ENCODE data around the gene MTERF4. TPM values are rescaled to one million over a fixed set of nuclear protein-coding genes. Genes with fewer than 3 reads are reported as not detected.

The MTERF4 gene
- total and polyA plus RNA-seq, 12 donors = 17.4 to 39.2 (median 32.2) TPM

DNA sequence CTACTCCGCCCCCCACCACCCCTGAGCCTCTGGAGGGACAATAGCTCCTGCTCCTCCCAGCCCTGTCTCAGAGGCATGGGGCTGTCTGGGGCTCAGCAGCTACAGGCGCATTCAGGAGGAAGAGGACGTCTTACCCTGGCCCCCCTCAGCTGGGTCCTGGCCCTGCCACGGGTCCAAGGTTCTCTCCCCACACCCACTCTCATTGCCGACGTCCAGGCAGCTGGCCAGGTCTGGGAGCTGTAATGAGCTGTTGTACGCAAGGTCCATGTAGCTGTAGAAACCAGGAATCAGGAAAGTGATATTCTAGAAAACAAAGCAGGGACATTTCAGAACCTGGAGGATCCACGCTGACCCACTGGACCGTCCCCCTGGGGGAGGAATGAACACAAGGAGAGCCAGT lies 33.6 kb upstream of the MTERF4 start:
- TF ChIP-seq, protein P1, sequence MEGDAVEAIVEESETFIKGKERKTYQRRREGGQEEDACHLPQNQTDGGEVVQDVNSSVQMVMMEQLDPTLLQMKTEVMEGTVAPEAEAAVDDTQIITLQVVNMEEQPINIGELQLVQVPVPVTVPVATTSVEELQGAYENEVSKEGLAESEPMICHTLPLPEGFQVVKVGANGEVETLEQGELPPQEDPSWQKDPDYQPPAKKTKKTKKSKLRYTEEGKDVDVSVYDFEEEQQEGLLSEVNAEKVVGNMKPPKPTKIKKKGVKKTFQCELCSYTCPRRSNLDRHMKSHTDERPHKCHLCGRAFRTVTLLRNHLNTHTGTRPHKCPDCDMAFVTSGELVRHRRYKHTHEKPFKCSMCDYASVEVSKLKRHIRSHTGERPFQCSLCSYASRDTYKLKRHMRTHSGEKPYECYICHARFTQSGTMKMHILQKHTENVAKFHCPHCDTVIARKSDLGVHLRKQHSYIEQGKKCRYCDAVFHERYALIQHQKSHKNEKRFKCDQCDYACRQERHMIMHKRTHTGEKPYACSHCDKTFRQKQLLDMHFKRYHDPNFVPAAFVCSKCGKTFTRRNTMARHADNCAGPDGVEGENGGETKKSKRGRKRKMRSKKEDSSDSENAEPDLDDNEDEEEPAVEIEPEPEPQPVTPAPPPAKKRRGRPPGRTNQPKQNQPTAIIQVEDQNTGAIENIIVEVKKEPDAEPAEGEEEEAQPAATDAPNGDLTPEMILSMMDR (IDR thresholded peaks at IDR 0.05) = no peak
- TF ChIP-seq POLR2A (IDR thresholded peaks at IDR 0.05) = no peak
- no peak overlapping the region for H3K27ac ChIP-seq
- H3K4me3 ChIP-seq = no peak overlapping the region
- no peaks in the 10 kb centered on the region for H3K36me3 ChIP-seq (replicated peaks in 1 of 2)
- no peak for DNase-seq
- H3K9me3 ChIP-seq (replicated peaks in 1 of 3) = no peaks in the 10 kb centered on the region
- no peaks in the 10 kb centered on the region for H3K4me1 ChIP-seq (replicated peaks in 1 of 2)
- 71 to 80% (median 72%) methylated on average over 6 to 9 of the region's 9 CpGs for WGBS, 4 donors
- no peaks in the 10 kb centered on the region for H3K27me3 ChIP-seq
- intact Hi-C loops (cut with DNase I) = no loop called here

GRCh38 chr2:241134711-241135110 lies 32.6 kb upstream of the MTERF4 start:
- 87 to 95% (median 91%) methylated on average over 4 to 7 of the region's 7 CpGs for WGBS, 4 donors
- intact Hi-C loops (cut with DNase I) = no loop called here
- no peak for TF ChIP-seq POLR2A (IDR thresholded peaks at IDR 0.05)
- TF ChIP-seq, protein P1 (IDR thresholded peaks at IDR 0.05) = no peak
- no peak overlapping the region for H3K27ac ChIP-seq
- no peak for DNase-seq
- H3K36me3 ChIP-seq (replicated peaks in 1 of 2) = no peaks in the 10 kb centered on the region
- no peaks in the 10 kb centered on the region for H3K4me1 ChIP-seq (replicated peaks in 1 of 2)
- H3K9me3 ChIP-seq (replicated peaks in 1 of 3) = no peaks in the 10 kb centered on the region
- no peak overlapping the region for H3K4me3 ChIP-seq
- H3K27me3 ChIP-seq = no peaks in the 10 kb centered on the region

- H3K27ac ChIP-seq = no peak overlapping the region
- TF ChIP-seq, protein P1 (IDR thresholded peaks at IDR 0.05) = no peak
- no peak for TF ChIP-seq POLR2A (IDR thresholded peaks at IDR 0.05)
- intact Hi-C loops (cut with DNase I) = no loop called here
- no peak overlapping the region for H3K4me3 ChIP-seq
- no peaks in the 10 kb centered on the region for H3K9me3 ChIP-seq (replicated peaks in 1 of 3)
- no peak for DNase-seq
- no peaks in the 10 kb centered on the region for H3K4me1 ChIP-seq (replicated peaks in 1 of 2)
- no peaks in the 10 kb centered on the region for H3K27me3 ChIP-seq
- no peaks in the 10 kb centered on the region for H3K36me3 ChIP-seq (replicated peaks in 1 of 2)
- WGBS, 4 donors = 94 to 99% (median 97%) methylated on average over 10 of the region's 10 CpGs
Measured at GRCh38 chr2:241133436-241133820, 31.3 kb upstream of the MTERF4 start.

- no peaks in the 10 kb centered on the region for H3K27me3 ChIP-seq
- H3K4me1 ChIP-seq (replicated peaks in 1 of 2) = no peaks in the 10 kb centered on the region
- no peak for DNase-seq
- H3K27ac ChIP-seq = no peak overlapping the region
- TF ChIP-seq, protein P1 (IDR thresholded peaks at IDR 0.05) = no peak
- TF ChIP-seq POLR2A (IDR thresholded peaks at IDR 0.05) = no peak
- intact Hi-C loops (cut with DNase I) = no loop called here
- H3K4me3 ChIP-seq = no peak overlapping the region
- no peaks in the 10 kb centered on the region for H3K36me3 ChIP-seq (replicated peaks in 1 of 2)
- WGBS, 4 donors = 90 to 94% (median 92%) methylated on average over 12 to 14 of the region's 14 CpGs
- H3K9me3 ChIP-seq (replicated peaks in 1 of 3) = no peaks in the 10 kb centered on the region
Measured at GRCh38 chr2:241132538-241133435, 30.7 kb upstream of the MTERF4 start.
